Neural cell (in vitro differentiated cells): ENCODE data around the gene ASB17.
"Not testable (repeated sequence)": the region's sequence is repeated elsewhere in the genome, so short reads cannot be mapped to it uniquely, and the experiment has no call there.

Experiments used
- CTCF ChIP-seq: fragments of 450-650 bp; IDR thresholded peaks from 2 replicates; pipeline ENCODE4 v1.5.1; 2014; ENCODE audit warnings: antibody characterized with exemption, mild to moderate bottlenecking, moderate library complexity; ENCODE audit not compliant: poor library complexity, severe bottlenecking
- EP300 ChIP-seq: fragments of 450-650 bp; conservative IDR thresholded peaks from 2 replicates; pipeline ENCODE4 v1.6.1; 2014; ENCODE audit warnings: antibody characterized with exemption, mild to moderate bottlenecking, moderate library complexity; ENCODE audit not compliant: poor library complexity, severe bottlenecking
- EZH2 ChIP-seq: fragments of 200-600, 300-800 bp; shearing (Covaris generic), sonication (generic); IDR thresholded peaks from 2 replicates; pipeline ENCODE4 v1.6.1; 2014; ENCODE audit warnings: antibody characterized with exemption, low read length, borderline replicate concordance, mild to moderate bottlenecking; ENCODE audit not compliant: insufficient read depth, poor library complexity, severe bottlenecking
- MXI1 ChIP-seq: fragments of 450-650 bp; conservative IDR thresholded peaks from 2 replicates; pipeline ENCODE4 v1.6.1; 2014; ENCODE audit warnings: antibody characterized with exemption, mild to moderate bottlenecking; ENCODE audit not compliant: poor library complexity, severe bottlenecking
- POLR2AphosphoS5 ChIP-seq: IDR thresholded peaks from 2 replicates; pipeline ENCODE4 v1.6.1; 2012
- SMC3 ChIP-seq: fragments of 450-650 bp; conservative IDR thresholded peaks from 2 replicates; pipeline ENCODE4 v1.6.1; 2014; ENCODE audit warnings: antibody characterized with exemption, mild to moderate bottlenecking, moderate library complexity; ENCODE audit not compliant: poor library complexity
- TAF1 ChIP-seq: IDR thresholded peaks from 2 replicates; pipeline ENCODE4 v1.6.1; 2012; ENCODE audit warnings: low read depth

GRCh38 chr1:75964110-75964759 is 32.0 kb upstream of the ASB17 start:
- not testable (repeated sequence) for TF ChIP-seq TAF1, CTCF, POLR2AphosphoS5, MXI1, SMC3, EZH2, EP300
